ENCODE results near the gene PCNX1. TPM values are rescaled to one million over a fixed set of nuclear protein-coding genes. Genes with fewer than 3 reads are reported as not detected.
A peak's percentile ranks its signal among the peaks of the same experiment; 100 is the strongest.

The PCNX1 gene
- total RNA-seq, 4 donors from 2014 or later = 41.8 to 83.1 (median 50.5) TPM

- TF ChIP-seq POLR2A (IDR thresholded peaks at IDR 0.05) (no peak), EP300 (IDR thresholded peaks at IDR 0.05) (no peak), CTCF (IDR thresholded peaks at IDR 0.05) (no peak)
- no peak for DNase-seq (ENCODE audit: low spot score in 2 of 2)
- Histone ChIP-seq H3K36me3 (peaks cover 0 to 18% (median 0%) of the 10 kb centered on the region in 3 donors), H3K27me3 (no peaks in the 10 kb centered on the region), H3K9me3 (no peaks in the 10 kb centered on the region), H3K4me3 (no peak overlapping the region), H3K27ac (peak overlapping the region in 1 of 4 donors; percentile 35), H3K4me1 (no peaks in the 10 kb centered on the region)
- WGBS, 2 donors = 84 to 94% methylated on average over 1 of the region's 1 CpG
These were observed 91.9 kb downstream of the PCNX1 start for GRCh38 chr14:70999117-70999516.

GRCh38 chr14:71000091-71000490 lies 92.8 kb downstream of the PCNX1 start:
- Histone ChIP-seq H3K27me3 (no peaks in the 10 kb centered on the region), H3K9me3 (no peaks in the 10 kb centered on the region), H3K4me1 (no peaks in the 10 kb centered on the region), H3K4me3 (no peak overlapping the region), H3K36me3 (peaks cover 0 to 22% (median 0%) of the 10 kb centered on the region in 3 donors), H3K27ac (peak overlapping the region in 1 of 4 donors; percentile 35)
- no peak for DNase-seq (ENCODE audit: low spot score in 2 of 2)
- WGBS, 2 donors = 93 to 97% methylated on average over 2 of the region's 2 CpGs
- TF ChIP-seq POLR2A (IDR thresholded peaks at IDR 0.05) = no peak
- TF ChIP-seq CTCF (IDR thresholded peaks at IDR 0.05) = no peak
- no peak for TF ChIP-seq EP300 (IDR thresholded peaks at IDR 0.05)

GRCh38 chr14:71001742-71002141 lies 94.5 kb downstream of the PCNX1 start:
- TF ChIP-seq POLR2A (IDR thresholded peaks at IDR 0.05) = no peak
- TF ChIP-seq EP300 (IDR thresholded peaks at IDR 0.05) = no peak
- no peak for TF ChIP-seq CTCF (IDR thresholded peaks at IDR 0.05)
- DNase-seq (ENCODE audit: low spot score in 2 of 2) = no peak
- no peaks in the 10 kb centered on the region for H3K27me3 ChIP-seq
- no peak overlapping the region for H3K4me3 ChIP-seq
- WGBS, 2 donors = 80 to 86% methylated on average over 5 of the region's 5 CpGs
- H3K36me3 ChIP-seq = peaks cover 0 to 14% (median 0%) of the 10 kb centered on the region in 3 donors
- no peaks in the 10 kb centered on the region for H3K9me3 ChIP-seq
- H3K4me1 ChIP-seq = no peaks in the 10 kb centered on the region
- no peak overlapping the region for H3K27ac ChIP-seq

GRCh38 chr14:71003156-71003555 lies 95.9 kb downstream of the PCNX1 start:
- TF ChIP-seq CTCF (IDR thresholded peaks at IDR 0.05) = no peak
- no peak for TF ChIP-seq POLR2A (IDR thresholded peaks at IDR 0.05)
- no peak for TF ChIP-seq EP300 (IDR thresholded peaks at IDR 0.05)
- Histone ChIP-seq H3K4me1 (no peaks in the 10 kb centered on the region), H3K27ac (no peak overlapping the region), H3K36me3 (peaks cover 0 to 14% (median 0%) of the 10 kb centered on the region in 3 donors), H3K4me3 (no peak overlapping the region), H3K27me3 (no peaks in the 10 kb centered on the region), H3K9me3 (no peaks in the 10 kb centered on the region)
- DNase-seq (ENCODE audit: low spot score in 2 of 2) = no peak
- WGBS, 2 donors = 90 to 95% methylated on average over 13 of the region's 13 CpGs

- 90 to 92% methylated on average over 2 of the region's 2 CpGs for WGBS, 2 donors
- Histone ChIP-seq H3K9me3 (no peaks in the 10 kb centered on the region), H3K4me1 (no peaks in the 10 kb centered on the region), H3K27ac (no peak overlapping the region), H3K36me3 (peaks cover 0 to 14% (median 0%) of the 10 kb centered on the region in 3 donors), H3K27me3 (no peaks in the 10 kb centered on the region), H3K4me3 (no peak overlapping the region)
- no peak for TF ChIP-seq EP300 (IDR thresholded peaks at IDR 0.05)
- TF ChIP-seq POLR2A (IDR thresholded peaks at IDR 0.05) = no peak
- no peak for DNase-seq (ENCODE audit: low spot score in 2 of 2)
These were observed 97.2 kb downstream of the PCNX1 start for GRCh38 chr14:71004481-71004880.

GRCh38 chr14:71005076-71005475 lies 97.8 kb downstream of the PCNX1 start:
- 91 to 97% methylated on average over 4 of the region's 4 CpGs for WGBS, 2 donors
- TF ChIP-seq POLR2A (IDR thresholded peaks at IDR 0.05) (no peak), EP300 (IDR thresholded peaks at IDR 0.05) (no peak), CTCF (IDR thresholded peaks at IDR 0.05) (no peak)
- no peaks in the 10 kb centered on the region for H3K4me1 ChIP-seq
- DNase-seq (ENCODE audit: low spot score in 2 of 2) = no peak
- H3K36me3 ChIP-seq = peaks cover 0 to 14% (median 0%) of the 10 kb centered on the region in 3 donors
- no peak overlapping the region for H3K27ac ChIP-seq
- no peaks in the 10 kb centered on the region for H3K27me3 ChIP-seq
- no peaks in the 10 kb centered on the region for H3K9me3 ChIP-seq
- no peak overlapping the region for H3K4me3 ChIP-seq

All from tibial nerve (tissue), 4 donors.